ENCODE measurements around the gene ZNF71.
"Not testable (repeated sequence)": the region's sequence is repeated elsewhere in the genome, so short reads cannot be mapped to it uniquely, and the experiment has no call there.

Gene ZNF71

DNA sequence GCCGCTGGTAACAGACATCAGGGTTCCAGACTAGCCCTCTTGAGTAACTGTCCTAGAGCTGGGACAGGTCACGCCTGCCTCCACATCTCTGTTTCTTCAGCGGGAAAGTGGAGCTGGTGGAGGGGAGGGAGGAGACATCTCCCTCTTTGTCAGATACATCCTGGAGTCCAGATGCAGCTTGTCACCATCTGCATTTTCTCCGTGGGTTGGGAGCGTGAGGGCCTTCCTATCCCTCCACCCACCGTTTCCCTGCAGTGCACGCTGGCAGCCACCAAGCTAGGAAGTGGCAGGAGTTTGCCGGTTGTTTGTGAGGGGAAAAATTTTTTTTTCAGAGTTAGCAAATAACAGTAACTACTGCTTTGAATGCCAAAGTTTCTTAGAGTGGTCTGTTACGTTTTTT is 27.9 kb downstream of the ZNF71 start:
- no peak for DNase-seq

- no peak for DNase-seq
These were observed 30.6 kb downstream of the ZNF71 start for GRCh38 chr19:56625708-56626107.

- DNase-seq: no peak
These were observed 37.9 kb downstream of the ZNF71 start for GRCh38 chr19:56633021-56633420.

DNA sequence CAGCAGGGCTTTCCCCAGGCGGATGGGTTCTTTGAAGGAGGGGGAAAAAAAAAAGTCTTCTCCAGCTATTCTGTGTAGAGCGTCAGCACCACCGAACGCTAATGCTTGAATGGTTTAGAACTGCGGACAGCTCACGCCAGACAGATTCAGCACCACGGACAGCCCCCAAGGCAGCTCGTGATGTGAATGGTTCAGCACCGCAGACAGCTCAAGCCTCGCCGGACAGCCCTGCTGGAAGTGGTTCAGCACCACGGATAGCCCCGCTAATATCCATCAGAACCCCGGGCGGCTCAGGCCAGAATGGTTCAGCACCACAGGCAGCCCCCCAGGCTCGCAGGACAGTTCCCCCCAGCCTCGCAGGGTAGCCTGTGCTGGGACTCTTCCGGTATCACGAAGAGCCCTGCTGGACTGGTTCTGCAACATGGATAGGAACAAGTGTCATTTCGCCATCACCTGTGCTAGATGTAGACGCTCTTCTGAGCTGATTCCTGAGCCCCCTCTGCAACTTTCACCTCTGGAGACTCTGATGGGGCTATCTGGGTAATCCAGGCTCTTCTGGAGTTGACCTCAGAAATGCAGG is 43.0 kb downstream of the ZNF71 start:
- no peak for DNase-seq

DNA sequence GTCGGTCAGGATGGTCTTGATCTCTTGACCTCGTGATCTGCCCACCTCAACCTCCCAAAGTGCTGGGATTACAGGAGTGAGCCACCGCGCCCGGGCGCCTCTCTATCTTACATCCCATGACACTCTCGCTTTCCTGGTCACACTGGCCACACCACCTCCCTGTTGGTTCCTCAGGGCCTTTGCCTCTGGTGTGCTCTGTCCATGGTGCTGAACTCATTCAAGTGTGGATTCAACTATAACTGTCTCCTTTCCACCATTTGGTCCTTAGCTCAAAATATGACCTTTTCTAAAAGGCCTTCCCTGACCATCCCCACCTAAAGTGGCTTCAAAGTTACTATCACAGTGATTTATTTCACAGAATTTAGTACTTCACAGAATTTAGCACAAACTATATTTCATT is 44.1 kb downstream of the ZNF71 start:
- DNase-seq: no peak

GRCh38 chr19:56642711-56643459 is 47.8 kb downstream of the ZNF71 start, which contains the start of gene SMIM17:
Gene SMIM17 (plus strand): TSS chr19:56643159. CDS start chr19:56645668, 2,509 bp downstream.
- DNase-seq: no peak

GRCh38 chr19:56643460-56643955 is 48.4 kb downstream of the ZNF71 start:
- no peak for DNase-seq

DNA sequence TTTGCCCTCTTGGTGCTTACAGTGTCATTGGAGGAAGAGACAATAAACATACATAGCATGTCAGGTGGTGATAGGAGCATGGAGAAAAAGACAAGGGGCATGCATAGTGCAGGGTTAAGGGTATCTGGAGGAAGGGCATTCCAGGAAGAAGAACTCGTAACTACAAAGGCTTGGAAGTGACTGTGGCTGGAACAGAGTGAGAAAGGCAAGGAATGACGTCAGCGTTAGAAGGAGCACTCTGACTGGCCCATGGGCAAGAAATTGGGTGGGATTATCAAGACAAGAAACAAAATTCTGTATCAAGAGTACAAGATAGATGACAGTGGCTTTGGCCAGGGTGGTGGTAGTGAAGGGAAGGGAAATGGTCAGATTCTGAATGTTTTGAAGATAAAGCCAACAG is 59.0 kb downstream of the ZNF71 start:
- DNase-seq: no peak

GRCh38 chr19:56660381-56661107 is 65.4 kb downstream of the ZNF71 start:
- DNase-seq: no peak

DNA sequence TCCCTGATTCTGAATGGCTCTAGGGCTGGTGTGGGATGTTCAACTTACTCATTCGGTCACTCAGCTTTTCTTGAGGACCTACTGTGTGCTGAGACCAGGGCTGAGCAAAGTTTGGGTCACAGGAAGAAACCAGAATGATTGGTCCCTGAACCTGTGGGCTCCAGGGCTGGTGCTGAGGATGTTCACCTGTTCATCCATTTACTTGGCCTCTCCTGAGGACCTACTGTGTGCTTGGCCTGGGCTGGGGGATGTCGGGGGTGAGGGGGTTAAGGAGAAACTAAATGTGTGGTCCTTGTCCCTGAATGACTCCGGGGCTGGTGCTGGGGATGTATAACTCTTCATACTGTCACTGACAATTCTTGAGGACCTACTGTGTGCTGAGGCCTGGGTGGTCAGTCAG is 66.1 kb downstream of the ZNF71 start:
- no peak for DNase-seq

DNA sequence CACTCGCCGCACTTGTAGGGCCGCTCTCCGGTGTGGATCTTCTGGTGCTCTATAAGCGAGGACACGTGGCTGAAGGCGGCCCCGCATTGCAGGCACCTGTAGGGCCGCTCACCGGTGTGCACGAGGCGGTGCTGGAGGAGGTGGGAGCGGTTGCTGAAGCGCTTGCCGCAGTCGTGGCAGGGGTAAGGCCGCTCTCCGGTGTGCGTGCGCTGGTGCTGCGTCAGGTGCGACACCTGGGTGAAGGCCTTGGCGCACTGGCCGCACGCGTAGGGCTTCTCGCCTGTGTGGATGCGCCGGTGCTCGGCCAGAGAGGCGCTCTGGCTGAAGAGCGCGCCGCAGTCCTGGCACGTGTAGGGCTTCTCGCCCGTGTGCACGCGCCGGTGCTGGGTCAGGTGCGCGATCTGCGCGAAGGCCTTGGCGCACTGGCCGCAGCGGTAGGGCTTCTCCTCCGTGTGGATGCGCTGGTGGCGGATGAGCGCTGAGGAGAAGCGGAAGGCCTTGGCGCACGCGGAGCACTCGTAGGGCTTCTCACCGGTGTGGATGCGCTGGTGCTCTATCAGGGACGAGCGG is 68.9 kb downstream of the ZNF71 start:
- no peak for DNase-seq

DNA sequence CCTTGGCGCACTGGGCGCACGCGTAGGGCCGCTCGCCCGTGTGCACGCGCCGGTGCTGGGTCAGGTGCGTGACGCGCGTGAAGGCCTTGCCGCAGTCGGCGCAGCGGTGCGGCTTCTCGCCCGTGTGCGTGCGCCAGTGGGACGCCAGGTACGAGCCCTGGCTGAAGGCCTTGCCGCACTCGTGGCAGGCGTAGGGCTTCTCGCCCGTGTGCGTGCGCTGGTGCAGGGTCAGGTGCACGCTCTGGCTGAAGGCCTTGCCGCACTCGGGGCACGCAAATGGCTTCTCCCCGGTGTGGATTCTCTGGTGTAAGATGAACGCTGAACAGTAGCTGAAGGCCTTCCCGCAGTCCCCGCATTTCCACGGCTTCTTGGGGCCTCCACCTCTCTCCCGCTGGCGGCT is 69.4 kb downstream of the ZNF71 start:
- DNase-seq: no peak

- no peak for DNase-seq
These were observed 72.3 kb downstream of the ZNF71 start for GRCh38 chr19:56667311-56667870.

DNA sequence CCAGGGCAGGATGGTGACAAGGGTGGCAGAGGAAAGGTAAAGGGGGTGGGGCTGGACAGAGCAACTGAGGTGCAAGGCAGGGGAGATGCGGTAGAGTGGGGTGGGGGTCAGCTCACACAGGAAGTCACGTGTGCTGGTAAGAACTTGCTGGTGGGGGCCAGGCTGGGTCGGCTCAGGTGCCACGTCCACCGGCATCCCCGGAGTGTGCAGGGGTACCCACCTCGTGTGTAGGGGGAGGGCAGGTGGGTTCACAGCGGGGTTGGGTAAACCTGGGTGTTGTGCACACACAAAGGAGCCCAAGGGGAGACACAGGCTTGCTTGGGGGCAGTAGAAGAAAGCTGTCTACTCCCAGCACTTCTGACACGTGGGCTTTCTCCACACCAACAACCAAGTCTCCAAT is 73.6 kb downstream of the ZNF71 start:
- DNase-seq: no peak

DNA sequence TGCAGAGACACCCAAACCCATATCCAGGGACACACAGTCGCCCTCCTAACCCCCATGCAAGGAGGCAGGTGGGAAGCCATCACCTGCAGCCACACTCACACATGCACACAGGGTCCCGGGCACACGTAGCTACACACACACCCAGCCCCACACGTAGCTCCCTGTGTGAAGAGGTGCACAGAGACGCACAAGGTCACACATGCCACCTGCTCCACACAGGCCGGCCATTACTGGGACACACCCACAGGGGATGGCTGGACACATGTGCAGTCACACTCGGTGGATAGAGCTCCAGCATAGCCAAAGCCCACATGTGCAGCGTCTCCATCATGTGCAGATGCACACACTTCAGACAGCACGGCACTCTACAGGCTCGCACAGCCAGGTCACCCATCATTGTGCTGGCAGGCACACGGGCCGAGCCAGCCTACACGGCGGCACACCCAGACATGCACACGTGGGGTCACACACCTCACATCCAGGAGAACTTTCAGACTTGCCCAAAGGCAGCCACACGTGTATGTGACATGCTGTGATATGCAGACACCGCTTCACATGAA is 75.4 kb downstream of the ZNF71 start:
- DNase-seq: no peak

- DNase-seq: no peak
These were observed 76.0 kb downstream of the ZNF71 start for GRCh38 chr19:56670961-56671612.

DNA sequence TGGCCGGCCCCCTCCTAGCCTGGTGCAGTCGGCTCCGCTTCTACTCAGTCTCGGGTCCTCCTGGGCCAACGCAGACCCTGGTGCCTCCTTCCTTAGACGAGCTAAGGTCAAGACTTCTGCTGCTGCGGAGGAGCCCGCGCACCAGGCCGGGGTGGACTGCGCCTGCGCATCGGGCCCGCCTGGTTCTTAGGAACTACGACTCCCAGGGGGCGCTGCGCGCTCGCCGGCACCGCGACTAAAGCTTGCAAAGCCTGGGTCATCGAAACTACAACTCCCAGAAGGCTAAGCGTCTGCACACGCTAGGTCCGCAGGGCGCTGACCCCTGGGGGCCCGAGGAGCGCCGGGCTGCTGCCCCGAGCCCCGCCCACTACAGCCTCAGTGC is 76.5 kb downstream of the ZNF71 start, which contains the start of gene ZNF835:
TSS of gene ZNF835 (minus strand) at position 145 of the 382 bp plus-strand sequence. CDS start 6,559 bp downstream, outside the sequence.
- peak; percentile 63 for DNase-seq

GRCh38 chr19:56672610-56673009 is 77.5 kb downstream of the ZNF71 start:
- not testable (repeated sequence) for DNase-seq
